ENCODE results near the gene TCF12.

DNA sequence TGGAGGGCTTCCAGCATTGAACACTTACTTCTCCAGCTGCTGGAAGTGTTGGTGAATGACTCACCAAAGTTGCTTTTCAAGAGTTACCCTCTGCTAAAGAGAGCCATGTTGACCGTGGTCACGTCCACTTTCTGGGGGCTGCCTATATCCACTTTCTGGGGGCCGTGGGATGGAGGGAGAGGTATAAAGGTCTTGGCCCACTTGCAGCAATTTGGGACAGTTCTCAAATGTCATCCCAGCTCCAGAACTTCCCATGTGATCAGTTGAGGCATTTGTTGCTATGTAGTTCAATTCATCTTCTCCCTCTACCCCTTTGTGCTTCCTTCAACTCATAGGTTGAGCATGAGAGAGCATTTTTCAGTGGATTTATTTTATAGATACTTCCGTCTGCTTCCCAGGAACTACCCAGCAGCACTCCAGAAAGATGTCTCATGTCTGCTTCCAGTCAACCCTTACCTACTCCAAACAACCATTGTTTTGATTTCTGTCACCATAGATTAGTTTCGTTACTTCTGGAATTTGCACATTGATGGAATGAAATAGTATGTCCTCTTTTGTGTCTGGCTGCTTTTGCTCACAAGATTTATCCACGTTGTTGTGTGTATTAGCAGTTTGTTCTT, 130.6 kb downstream of the TCF12 start:
- TF ChIP-seq CTCF (IDR thresholded peaks at IDR 0.05; ENCODE audit: insufficient read depth, low read length) (no peak), POLR2AphosphoS5 (IDR thresholded peaks at IDR 0.05; ENCODE audit: low read depth) (no peak), GABPA (IDR thresholded peaks at IDR 0.05; ENCODE audit: low read depth) (no peak)

Measured in HL-60 (cell line).